ENCODE data around the gene BBOX1.
"Not testable (repeated sequence)": the region's sequence is repeated elsewhere in the genome, so short reads cannot be mapped to it uniquely, and the experiment has no call there.

The BBOX1 gene

GRCh38 chr11:26997378-26997777 is 43.2 kb upstream of the BBOX1 start:
- H3K27me3 Mint-ChIP-seq (ENCODE audit: low read depth, poor library complexity) = peaks cover 25% of the 10 kb centered on the region
- no peak for TF ChIP-seq CTCF (IDR thresholded peaks at IDR 0.05)
- no peaks in the 10 kb centered on the region for H3K9me3 Mint-ChIP-seq
- no peak for DNase-seq
- peaks cover 5% of the 10 kb centered on the region for H3K4me1 Mint-ChIP-seq
- H3K36me3 Mint-ChIP-seq (ENCODE audit: low read depth) = no peaks in the 10 kb centered on the region
- H3K27ac Mint-ChIP-seq = no peak overlapping the region
- H3K4me3 Mint-ChIP-seq = no peak overlapping the region

GRCh38 chr11:27001136-27001730 is 39.4 kb upstream of the BBOX1 start:
- H3K4me3 Mint-ChIP-seq; H3K9me3 Mint-ChIP-seq; H3K27ac Mint-ChIP-seq; H3K36me3 Mint-ChIP-seq (ENCODE audit: low read depth); DNase-seq; H3K4me1 Mint-ChIP-seq: not testable (repeated sequence)
- H3K27me3 Mint-ChIP-seq (ENCODE audit: low read depth, poor library complexity) = peaks cover 14% of the 10 kb centered on the region

- DNase-seq = no peak
- Mint-ChIP-seq H3K27ac (no peak overlapping the region), H3K4me1 (no peaks in the 10 kb centered on the region), H3K9me3 (no peaks in the 10 kb centered on the region), H3K36me3 (ENCODE audit: low read depth) (no peaks in the 10 kb centered on the region), H3K4me3 (no peak overlapping the region), H3K27me3 (ENCODE audit: low read depth, poor library complexity) (peaks cover 14% of the 10 kb centered on the region)
- TF ChIP-seq CTCF (IDR thresholded peaks at IDR 0.05) = no peak
These were observed 38.2 kb upstream of the BBOX1 start for GRCh38 chr11:27002431-27002830.

GRCh38 chr11:27002838-27003237 is 37.8 kb upstream of the BBOX1 start:
- Mint-ChIP-seq H3K4me3 (no peak overlapping the region), H3K27ac (no peak overlapping the region), H3K4me1 (no peaks in the 10 kb centered on the region), H3K36me3 (ENCODE audit: low read depth) (no peaks in the 10 kb centered on the region), H3K9me3 (no peaks in the 10 kb centered on the region), H3K27me3 (ENCODE audit: low read depth, poor library complexity) (peaks cover 14% of the 10 kb centered on the region)
- no peak for DNase-seq
- no peak for TF ChIP-seq CTCF (IDR thresholded peaks at IDR 0.05)

- TF ChIP-seq CTCF (IDR thresholded peaks at IDR 0.05) = no peak
- no peak overlapping the region for H3K27ac Mint-ChIP-seq
- no peak for DNase-seq
- H3K36me3 Mint-ChIP-seq (ENCODE audit: low read depth) = no peaks in the 10 kb centered on the region
- H3K27me3 Mint-ChIP-seq (ENCODE audit: low read depth, poor library complexity) = peaks cover 10% of the 10 kb centered on the region
- no peaks in the 10 kb centered on the region for H3K9me3 Mint-ChIP-seq
- no peaks in the 10 kb centered on the region for H3K4me1 Mint-ChIP-seq
- no peak overlapping the region for H3K4me3 Mint-ChIP-seq
These were observed 36.5 kb upstream of the BBOX1 start for GRCh38 chr11:27004103-27004502.

GRCh38 chr11:27008811-27009535 is 31.6 kb upstream of the BBOX1 start:
- no peak for TF ChIP-seq CTCF (IDR thresholded peaks at IDR 0.05)
- Mint-ChIP-seq H3K27me3 (ENCODE audit: low read depth, poor library complexity) (peaks cover 6% of the 10 kb centered on the region), H3K36me3 (ENCODE audit: low read depth) (no peaks in the 10 kb centered on the region), H3K4me1 (peaks cover 25% of the 10 kb centered on the region), H3K27ac (no peak overlapping the region), H3K4me3 (no peak overlapping the region), H3K9me3 (no peaks in the 10 kb centered on the region)
- DNase-seq = no peak
